Measurements from ENCODE around the gene CCDC33.

The CCDC33 gene

GRCh38 chr15:74316141-74316540 lies 80.0 kb downstream of the CCDC33 start:
- DNase-seq = no peak

GRCh38 chr15:74317820-74318375 lies 81.8 kb downstream of the CCDC33 start:
- no peak for DNase-seq

GRCh38 chr15:74318376-74319137 lies 82.4 kb downstream of the CCDC33 start:
- DNase-seq = no peak

- DNase-seq = no peak
These were observed 83.0 kb downstream of the CCDC33 start for GRCh38 chr15:74319138-74319460.

- DNase-seq = no peak
These were observed 83.6 kb downstream of the CCDC33 start for GRCh38 chr15:74319596-74320351.

GRCh38 chr15:74320352-74321247 lies 84.5 kb downstream of the CCDC33 start:
- no peak for DNase-seq

- DNase-seq = peak in 4 of 5 experiments; percentile 13 to 43 (median 32)
These were observed 86.5 kb downstream of the CCDC33 start for GRCh38 chr15:74322558-74323180.

- DNase-seq = no peak
These were observed 88.6 kb downstream of the CCDC33 start for GRCh38 chr15:74324714-74325113.

- DNase-seq = no peak
These were observed 90.6 kb downstream of the CCDC33 start for GRCh38 chr15:74326746-74327145.

- DNase-seq = no peak
These were observed 91.6 kb downstream of the CCDC33 start for GRCh38 chr15:74327756-74328155.

GRCh38 chr15:74328331-74329056 lies 92.4 kb downstream of the CCDC33 start:
- no peak for DNase-seq

- DNase-seq = no peak
These were observed 94.8 kb downstream of the CCDC33 start for GRCh38 chr15:74330861-74331408.

GRCh38 chr15:74332011-74332410 lies 95.9 kb downstream of the CCDC33 start:
- no peak for DNase-seq

- no peak for DNase-seq
These were observed 96.5 kb downstream of the CCDC33 start for GRCh38 chr15:74332611-74333010.

- no peak for DNase-seq
These were observed 97.0 kb downstream of the CCDC33 start for GRCh38 chr15:74333093-74333492.

GRCh38 chr15:74333662-74334061 lies 97.5 kb downstream of the CCDC33 start:
- DNase-seq = no peak

GRCh38 chr15:74334127-74334526 lies 98.0 kb downstream of the CCDC33 start:
- DNase-seq = no peak

- DNase-seq = no peak
These were observed 99.3 kb downstream of the CCDC33 start for GRCh38 chr15:74335396-74335795.

- no peak for DNase-seq
These were observed 100.2 kb downstream of the CCDC33 start for GRCh38 chr15:74336061-74337005.

- DNase-seq = no peak
These were observed 101.0 kb downstream of the CCDC33 start for GRCh38 chr15:74337146-74337545.

Measured in T-helper 2 cell (primary cell).